ENCODE data around the gene CAVIN2.

Gene CAVIN2

DNA sequence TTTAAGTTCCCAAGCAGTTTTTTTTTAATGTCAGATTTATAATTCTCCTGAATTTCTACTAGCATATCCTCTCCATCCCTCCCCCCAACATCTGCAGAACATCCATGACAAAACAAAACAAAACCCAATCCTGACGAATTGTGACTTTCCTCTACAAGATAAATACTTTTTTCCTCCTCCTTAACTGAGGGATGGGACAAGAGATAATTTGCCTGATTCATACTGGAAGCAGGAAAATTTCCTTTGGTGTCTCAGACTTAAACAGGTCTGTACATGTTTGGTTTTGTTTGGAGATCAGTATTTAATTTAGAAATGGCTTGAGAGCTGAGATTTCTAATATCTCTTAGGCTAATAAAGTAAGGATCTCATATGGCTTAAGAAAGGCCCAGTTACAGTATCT is 2.2 kb downstream of the CAVIN2 start:
- H3K9me3 ChIP-seq (ENCODE audit: control insufficient read depth, low read length): no peaks in the 10 kb centered on the region
- peaks cover 4% of the 10 kb centered on the region for H3K4me1 ChIP-seq (ENCODE audit: control insufficient read depth, insufficient read depth, low read length, poor library complexity, severe bottlenecking)
- no peaks in the 10 kb centered on the region for H3K36me3 ChIP-seq (ENCODE audit: control insufficient read depth, insufficient read depth, low read length)
- no peak overlapping the region for H3K4me3 ChIP-seq (ENCODE audit: insufficient read depth, low read depth, low read length, poor library complexity, severe bottlenecking)
- H3K27me3 ChIP-seq (replicated peaks; ENCODE audit: control insufficient read depth, insufficient read depth, low read length, poor library complexity, severe bottlenecking): no peaks in the 10 kb centered on the region
- no peak overlapping the region for H3K27ac ChIP-seq (ENCODE audit: insufficient read depth, low read length, poor library complexity, severe bottlenecking)
- DNase-seq: no peak

GRCh38 chr2:191840921-191841320 is 6.0 kb downstream of the CAVIN2 start:
- Histone ChIP-seq H3K27ac (ENCODE audit: insufficient read depth, low read length, poor library complexity, severe bottlenecking) (no peak overlapping the region), H3K4me3 (ENCODE audit: insufficient read depth, low read depth, low read length, poor library complexity, severe bottlenecking) (no peak overlapping the region), H3K9me3 (ENCODE audit: control insufficient read depth, low read length) (no peaks in the 10 kb centered on the region), H3K27me3 (replicated peaks; ENCODE audit: control insufficient read depth, insufficient read depth, low read length, poor library complexity, severe bottlenecking) (no peaks in the 10 kb centered on the region), H3K4me1 (ENCODE audit: control insufficient read depth, insufficient read depth, low read length, poor library complexity, severe bottlenecking) (no peaks in the 10 kb centered on the region), H3K36me3 (ENCODE audit: control insufficient read depth, insufficient read depth, low read length) (no peaks in the 10 kb centered on the region)
- DNase-seq: no peak

DNA sequence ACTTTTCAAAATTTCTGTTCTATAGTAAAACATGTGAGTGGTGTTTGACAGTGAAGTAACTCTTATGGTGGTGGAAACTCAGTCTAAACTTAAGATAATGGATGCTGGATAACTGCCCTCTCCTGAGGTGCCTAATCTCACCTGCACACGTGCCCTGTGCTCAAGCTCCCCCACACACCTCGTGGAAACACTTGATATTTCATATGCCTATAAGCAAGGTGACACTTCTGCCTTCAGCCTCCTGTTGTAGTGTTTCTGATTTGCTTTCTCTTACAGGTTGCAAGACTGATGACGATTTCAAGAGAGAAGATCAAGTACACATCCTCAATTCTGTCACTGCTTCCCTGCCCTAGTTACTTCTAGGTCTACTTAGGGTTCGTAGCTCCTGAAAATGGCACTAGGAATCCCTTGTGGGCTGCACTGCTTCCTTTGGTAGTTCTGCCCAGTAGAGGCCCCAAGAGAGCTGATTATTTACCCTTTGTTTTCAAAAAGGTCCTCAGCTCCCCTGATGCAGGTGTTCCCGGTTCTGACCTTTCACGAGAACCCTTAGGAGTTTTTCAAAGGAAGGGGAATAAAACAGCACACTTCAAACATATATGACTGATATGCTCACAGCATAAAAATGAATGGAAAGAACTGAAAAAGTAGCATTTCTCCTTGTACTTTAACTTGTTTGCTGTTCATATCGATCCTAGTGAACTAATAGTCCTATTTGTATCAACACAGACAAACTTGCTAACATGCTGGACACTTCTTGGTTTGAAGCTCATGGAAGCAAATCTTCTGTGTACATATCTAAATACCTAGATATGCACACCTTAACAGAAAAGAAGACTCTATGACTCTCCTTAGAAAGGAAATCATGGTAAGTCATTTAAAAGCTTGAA is 6.7 kb downstream of the CAVIN2 start:
- H3K9me3 ChIP-seq (ENCODE audit: control insufficient read depth, low read length): no peaks in the 10 kb centered on the region
- H3K36me3 ChIP-seq (ENCODE audit: control insufficient read depth, insufficient read depth, low read length): no peaks in the 10 kb centered on the region
- H3K4me3 ChIP-seq (ENCODE audit: insufficient read depth, low read depth, low read length, poor library complexity, severe bottlenecking): no peak overlapping the region
- DNase-seq: no peak
- no peaks in the 10 kb centered on the region for H3K4me1 ChIP-seq (ENCODE audit: control insufficient read depth, insufficient read depth, low read length, poor library complexity, severe bottlenecking)
- no peak overlapping the region for H3K27ac ChIP-seq (ENCODE audit: insufficient read depth, low read length, poor library complexity, severe bottlenecking)
- no peaks in the 10 kb centered on the region for H3K27me3 ChIP-seq (replicated peaks; ENCODE audit: control insufficient read depth, insufficient read depth, low read length, poor library complexity, severe bottlenecking)

GRCh38 chr2:191838526-191838925 is 8.4 kb downstream of the CAVIN2 start:
- no peak for DNase-seq
- no peaks in the 10 kb centered on the region for H3K4me1 ChIP-seq (ENCODE audit: control insufficient read depth, insufficient read depth, low read length, poor library complexity, severe bottlenecking)
- H3K4me3 ChIP-seq (ENCODE audit: insufficient read depth, low read depth, low read length, poor library complexity, severe bottlenecking): no peak overlapping the region
- H3K9me3 ChIP-seq (ENCODE audit: control insufficient read depth, low read length): no peaks in the 10 kb centered on the region
- no peak overlapping the region for H3K27ac ChIP-seq (ENCODE audit: insufficient read depth, low read length, poor library complexity, severe bottlenecking)
- no peaks in the 10 kb centered on the region for H3K27me3 ChIP-seq (replicated peaks; ENCODE audit: control insufficient read depth, insufficient read depth, low read length, poor library complexity, severe bottlenecking)
- no peaks in the 10 kb centered on the region for H3K36me3 ChIP-seq (ENCODE audit: control insufficient read depth, insufficient read depth, low read length)

DNA sequence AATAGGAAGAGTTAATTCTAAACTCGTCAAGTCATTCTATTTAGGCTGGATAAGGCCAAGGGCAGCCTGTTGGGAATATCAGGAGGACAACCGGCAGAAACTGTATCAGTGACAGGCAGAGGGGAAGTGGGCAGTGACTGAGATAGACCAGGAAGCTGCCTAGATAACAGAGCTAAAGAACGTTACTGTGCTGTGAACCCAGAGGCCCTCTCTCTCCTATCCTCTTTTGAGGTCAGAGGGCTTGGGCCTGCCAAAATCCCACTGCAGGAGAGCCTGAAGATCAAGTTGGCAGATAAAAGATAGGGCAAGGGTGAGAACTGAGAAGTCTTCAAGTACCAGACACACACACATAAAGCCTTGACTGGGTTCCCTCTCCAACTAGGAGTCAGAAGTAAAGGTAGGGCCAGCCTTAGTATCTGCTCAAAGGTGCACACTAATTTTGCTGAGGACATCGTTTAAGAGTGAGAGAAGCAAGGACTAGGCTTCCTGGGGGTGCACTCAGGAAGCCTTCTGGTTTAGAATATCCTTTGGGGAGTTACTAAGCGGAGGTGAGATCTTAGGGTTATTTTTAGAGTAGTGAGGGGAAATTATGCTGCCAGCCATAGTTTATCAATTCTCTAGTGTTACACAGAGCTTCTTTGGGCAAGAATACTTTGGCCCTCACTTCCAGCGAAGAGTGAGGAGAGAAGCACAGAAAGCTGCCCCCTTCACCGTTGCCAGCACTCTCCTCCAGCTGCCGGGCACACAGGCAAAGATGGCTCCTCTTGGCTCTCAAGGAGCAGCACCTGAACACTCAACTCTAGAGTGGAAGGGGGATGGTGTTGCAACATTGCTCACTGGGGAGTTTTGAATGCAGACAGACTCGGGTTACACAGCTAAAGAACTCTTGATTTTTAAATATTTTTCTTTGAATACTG is 9.8 kb downstream of the CAVIN2 start:
- no peak overlapping the region for H3K27ac ChIP-seq (ENCODE audit: insufficient read depth, low read length, poor library complexity, severe bottlenecking)
- H3K9me3 ChIP-seq (ENCODE audit: control insufficient read depth, low read length): no peaks in the 10 kb centered on the region
- no peaks in the 10 kb centered on the region for H3K36me3 ChIP-seq (ENCODE audit: control insufficient read depth, insufficient read depth, low read length)
- H3K4me3 ChIP-seq (ENCODE audit: insufficient read depth, low read depth, low read length, poor library complexity, severe bottlenecking): no peak overlapping the region
- no peak for DNase-seq
- H3K27me3 ChIP-seq (replicated peaks; ENCODE audit: control insufficient read depth, insufficient read depth, low read length, poor library complexity, severe bottlenecking): no peaks in the 10 kb centered on the region
- no peaks in the 10 kb centered on the region for H3K4me1 ChIP-seq (ENCODE audit: control insufficient read depth, insufficient read depth, low read length, poor library complexity, severe bottlenecking)

GRCh38 chr2:191836471-191836852 is 10.4 kb downstream of the CAVIN2 start:
- no peaks in the 10 kb centered on the region for H3K27me3 ChIP-seq (replicated peaks; ENCODE audit: control insufficient read depth, insufficient read depth, low read length, poor library complexity, severe bottlenecking)
- H3K4me1 ChIP-seq (ENCODE audit: control insufficient read depth, insufficient read depth, low read length, poor library complexity, severe bottlenecking): no peaks in the 10 kb centered on the region
- H3K36me3 ChIP-seq (ENCODE audit: control insufficient read depth, insufficient read depth, low read length): no peaks in the 10 kb centered on the region
- DNase-seq: no peak
- no peak overlapping the region for H3K27ac ChIP-seq (ENCODE audit: insufficient read depth, low read length, poor library complexity, severe bottlenecking)
- no peaks in the 10 kb centered on the region for H3K9me3 ChIP-seq (ENCODE audit: control insufficient read depth, low read length)
- H3K4me3 ChIP-seq (ENCODE audit: insufficient read depth, low read depth, low read length, poor library complexity, severe bottlenecking): no peak overlapping the region

- no peaks in the 10 kb centered on the region for H3K36me3 ChIP-seq (ENCODE audit: control insufficient read depth, insufficient read depth, low read length)
- no peak overlapping the region for H3K27ac ChIP-seq (ENCODE audit: insufficient read depth, low read length, poor library complexity, severe bottlenecking)
- H3K4me1 ChIP-seq (ENCODE audit: control insufficient read depth, insufficient read depth, low read length, poor library complexity, severe bottlenecking): no peaks in the 10 kb centered on the region
- no peak for DNase-seq
- no peak overlapping the region for H3K4me3 ChIP-seq (ENCODE audit: insufficient read depth, low read depth, low read length, poor library complexity, severe bottlenecking)
- no peaks in the 10 kb centered on the region for H3K27me3 ChIP-seq (replicated peaks; ENCODE audit: control insufficient read depth, insufficient read depth, low read length, poor library complexity, severe bottlenecking)
- H3K9me3 ChIP-seq (ENCODE audit: control insufficient read depth, low read length): no peaks in the 10 kb centered on the region
Observed at GRCh38 chr2:191835539-191836350, 11.1 kb downstream of the CAVIN2 start.

- DNase-seq: no peak
- Histone ChIP-seq H3K27me3 (replicated peaks; ENCODE audit: control insufficient read depth, insufficient read depth, low read length, poor library complexity, severe bottlenecking) (no peaks in the 10 kb centered on the region), H3K27ac (ENCODE audit: insufficient read depth, low read length, poor library complexity, severe bottlenecking) (no peak overlapping the region), H3K4me3 (ENCODE audit: insufficient read depth, low read depth, low read length, poor library complexity, severe bottlenecking) (no peak overlapping the region), H3K9me3 (ENCODE audit: control insufficient read depth, low read length) (no peaks in the 10 kb centered on the region), H3K4me1 (ENCODE audit: control insufficient read depth, insufficient read depth, low read length, poor library complexity, severe bottlenecking) (no peaks in the 10 kb centered on the region), H3K36me3 (ENCODE audit: control insufficient read depth, insufficient read depth, low read length) (no peaks in the 10 kb centered on the region)
Observed at GRCh38 chr2:191835100-191835499, 11.8 kb downstream of the CAVIN2 start.

- Histone ChIP-seq H3K4me3 (ENCODE audit: insufficient read depth, low read depth, low read length, poor library complexity, severe bottlenecking) (no peak overlapping the region), H3K4me1 (ENCODE audit: control insufficient read depth, insufficient read depth, low read length, poor library complexity, severe bottlenecking) (no peaks in the 10 kb centered on the region), H3K9me3 (ENCODE audit: control insufficient read depth, low read length) (no peaks in the 10 kb centered on the region), H3K27ac (ENCODE audit: insufficient read depth, low read length, poor library complexity, severe bottlenecking) (no peak overlapping the region), H3K36me3 (ENCODE audit: control insufficient read depth, insufficient read depth, low read length) (no peaks in the 10 kb centered on the region), H3K27me3 (replicated peaks; ENCODE audit: control insufficient read depth, insufficient read depth, low read length, poor library complexity, severe bottlenecking) (no peaks in the 10 kb centered on the region)
- DNase-seq: no peak
Observed at GRCh38 chr2:191833356-191833755, 13.5 kb downstream of the CAVIN2 start.
